ENCODE results near the gene UVRAG.

DNA sequence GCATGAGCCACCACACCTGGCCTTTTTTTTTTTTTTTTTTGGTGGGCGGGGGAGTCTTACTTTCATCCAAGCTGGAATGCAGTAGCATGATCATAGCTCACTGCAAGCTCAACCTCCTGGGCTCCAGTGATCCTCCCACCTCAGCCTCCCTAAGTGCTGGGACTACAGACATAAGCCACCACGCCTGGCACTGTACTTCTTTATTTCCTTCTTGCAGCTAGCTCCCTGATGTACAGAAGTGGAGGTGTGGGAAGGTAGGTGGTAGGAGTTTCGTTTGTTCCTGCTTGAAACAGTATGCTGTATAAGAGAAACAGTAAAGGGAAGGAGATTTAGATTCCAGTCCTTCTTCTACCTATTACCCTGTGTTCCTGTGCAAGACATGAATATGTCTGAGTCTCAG, 319.2 kb downstream of the UVRAG start:
- TF ChIP-seq, protein P1, sequence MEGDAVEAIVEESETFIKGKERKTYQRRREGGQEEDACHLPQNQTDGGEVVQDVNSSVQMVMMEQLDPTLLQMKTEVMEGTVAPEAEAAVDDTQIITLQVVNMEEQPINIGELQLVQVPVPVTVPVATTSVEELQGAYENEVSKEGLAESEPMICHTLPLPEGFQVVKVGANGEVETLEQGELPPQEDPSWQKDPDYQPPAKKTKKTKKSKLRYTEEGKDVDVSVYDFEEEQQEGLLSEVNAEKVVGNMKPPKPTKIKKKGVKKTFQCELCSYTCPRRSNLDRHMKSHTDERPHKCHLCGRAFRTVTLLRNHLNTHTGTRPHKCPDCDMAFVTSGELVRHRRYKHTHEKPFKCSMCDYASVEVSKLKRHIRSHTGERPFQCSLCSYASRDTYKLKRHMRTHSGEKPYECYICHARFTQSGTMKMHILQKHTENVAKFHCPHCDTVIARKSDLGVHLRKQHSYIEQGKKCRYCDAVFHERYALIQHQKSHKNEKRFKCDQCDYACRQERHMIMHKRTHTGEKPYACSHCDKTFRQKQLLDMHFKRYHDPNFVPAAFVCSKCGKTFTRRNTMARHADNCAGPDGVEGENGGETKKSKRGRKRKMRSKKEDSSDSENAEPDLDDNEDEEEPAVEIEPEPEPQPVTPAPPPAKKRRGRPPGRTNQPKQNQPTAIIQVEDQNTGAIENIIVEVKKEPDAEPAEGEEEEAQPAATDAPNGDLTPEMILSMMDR (IDR thresholded peaks at IDR 0.05; ENCODE audit: low read length): no peak
- TF ChIP-seq EZH2 (IDR thresholded peaks at IDR 0.05; ENCODE audit: borderline replicate concordance, low read length): no peak

All from OCI-LY1 (cell line).